CD4-positive, alpha-beta T cell (primary cell): ENCODE results near the gene LYAR. TPM values are rescaled to one million over a fixed set of nuclear protein-coding genes. Genes with fewer than 3 reads are reported as not detected.
A peak's percentile ranks its signal among the peaks of the same experiment; 100 is the strongest.

ENCODE experiments used
- ATAC-seq: fragments of 200-7000 bp; cut with Tn5 transposase; one replicate; pipeline ENCODE4 v1.10.0; 2022; ENCODE audit warnings: mild to moderate bottlenecking; ENCODE audit not compliant: poor library complexity
- CTCF ChIA-PET: fragments of 350-600 bp; sonication (Branson Sonifier 250); formaldehyde crosslinking; loops from one replicate; lab custom pipeline; 2021; ENCODE audit warnings: antibody characterized with exemption, inconsistent platforms; lab: Charles Lee
- POLR2A ChIA-PET: fragments of 350-600 bp; sonication (Branson Sonifier 250); formaldehyde crosslinking; loops from one replicate; lab custom pipeline; 2021; ENCODE audit warnings: antibody characterized with exemption, inconsistent platforms; lab: Charles Lee
- DNase-seq, 14 experiments: peaks; one replicate each; pipeline ENCODE4 v3.0.0-alpha.2; 2013 to 2020; ENCODE audit warnings: mixed read lengths in 2 of 14
- H3K27ac ChIP-seq, 2 donors: one replicate each; pipeline versions ENCODE4 v1.5.1 to v1.7.0; 2013; ENCODE audit warnings: low read length in 2 of 2, low read depth in 1 of 2, mild to moderate bottlenecking in 1 of 2
- H3K27me3 ChIP-seq, 2 experiments: 1 replicate in 1 of 2; 2 replicates in 1 of 2; pipeline versions ENCODE4 v1.6.1 to v1.7.0; 2013; ENCODE audit warnings: low read length in 2 of 2, control low read depth in 1 of 2, mild to moderate bottlenecking in 1 of 2, moderate library complexity in 1 of 2; ENCODE audit not compliant: insufficient read depth in 2 of 2, control insufficient read depth in 1 of 2
- H3K36me3 ChIP-seq: one replicate; pipeline ENCODE4 v1.6.1; 2013; ENCODE audit warnings: low read length, control low read depth; ENCODE audit not compliant: insufficient read depth
- H3K4me1 ChIP-seq: one replicate; pipeline ENCODE4 v1.6.1; 2013; ENCODE audit warnings: low read length, control low read depth; ENCODE audit not compliant: insufficient read depth
- H3K4me3 ChIP-seq: one replicate; pipeline ENCODE4 v1.5.1; 2013; ENCODE audit warnings: mild to moderate bottlenecking, low read length, moderate library complexity
- H3K9me3 ChIP-seq, 2 experiments: 1 replicate in 1 of 2; 2 replicates in 1 of 2; pipeline versions ENCODE4 v1.6.1 to v1.7.0; 2013; ENCODE audit warnings: low read length in 2 of 2, mild to moderate bottlenecking in 2 of 2, control low read depth in 1 of 2, moderate library complexity in 1 of 2; ENCODE audit not compliant: control insufficient read depth in 1 of 2, insufficient read depth in 1 of 2
- H3K27ac Mint-ChIP-seq: one replicate; pipeline ENCODE4 v1.8.0; 2020; ENCODE audit warnings: mixed read lengths
- H3K27me3 Mint-ChIP-seq: one replicate; pipeline ENCODE4 v1.8.0; 2021; ENCODE audit warnings: mixed read lengths
- H3K36me3 Mint-ChIP-seq: one replicate; pipeline ENCODE4 v1.8.0; 2021; ENCODE audit warnings: low read depth, mixed read lengths
- H3K4me1 Mint-ChIP-seq: one replicate; pipeline ENCODE4 v1.8.0; 2021; ENCODE audit warnings: low read depth, mixed read lengths
- H3K4me3 Mint-ChIP-seq: one replicate; pipeline ENCODE4 v1.8.0; 2020; ENCODE audit warnings: mild to moderate bottlenecking, mixed read lengths
- H3K9me3 Mint-ChIP-seq: one replicate; pipeline ENCODE4 v1.8.0; 2020; ENCODE audit warnings: mixed read lengths
- CTCF ChIP-seq: fragments of 200-600 bp; IDR thresholded peaks from one replicate; pipeline ENCODE4 v1.8.0; 2022; ENCODE audit warnings: antibody characterized with exemption, mild to moderate bottlenecking
- intact Hi-C, 2 experiments: fragments of 100-400 bp; cut with DNase I in 1 of 2; cut with micrococcal nuclease in 1 of 2; formaldehyde crosslinking; loops; one replicate each; pipeline versions ENCODE4 v1.15.1 to v1.9.0; 2023 to 2025; cut with DNase I, micrococcal nuclease
- total RNA-seq, 174 experiments: library from RNA in 2 of 174; stranded (reverse) in 2 of 174; gene quantifications; one replicate each; pipeline ENCODE4 v1.2.3 and lab custom pipeline; 2021 to 2026

Gene LYAR
- total RNA-seq, 2 experiments from 2014 or later = 13.8 to 13.9 TPM

- H3K27ac ChIP-seq = no peak overlapping the region
- CTCF ChIA-PET = interaction anchor here (0.6 kb wide), 1 partner anchor 20 kb away, joined by 3 read pairs; no protein-coding TSS in a partner anchor
- no peaks in the 10 kb centered on the region for H3K27me3 Mint-ChIP-seq
- POLR2A ChIA-PET = no interaction called here
- no peak for TF ChIP-seq CTCF
- peaks cover 81% of the 10 kb centered on the region for H3K36me3 Mint-ChIP-seq
- peaks cover 13% of the 10 kb centered on the region for H3K4me1 Mint-ChIP-seq
- H3K27me3 ChIP-seq = no peaks in the 10 kb centered on the region
- peaks cover 51% of the 10 kb centered on the region for H3K36me3 ChIP-seq
- H3K9me3 ChIP-seq = no peaks in the 10 kb centered on the region
- no peak overlapping the region for H3K4me3 Mint-ChIP-seq
- no peak overlapping the region for H3K27ac Mint-ChIP-seq
- no peaks in the 10 kb centered on the region for H3K9me3 Mint-ChIP-seq
- ATAC-seq (no peak), DNase-seq (no peak)
- no peak overlapping the region for H3K4me3 ChIP-seq
- peaks cover 43% of the 10 kb centered on the region for H3K4me1 ChIP-seq
- intact Hi-C loops = no loop called here
Measured at GRCh38 chr4:4271912-4272311, 18.0 kb downstream of the LYAR start.

GRCh38 chr4:4270529-4270928 is 19.4 kb downstream of the LYAR start:
- ChIA-PET CTCF (interaction anchor here (3.3 kb wide), 1 partner anchor 11 kb away, joined by 19 read pairs; no protein-coding TSS in a partner anchor), POLR2A (interaction anchor here (1.0 to 2.5 kb wide), 4 partner anchors 10 to 192 kb away, joined by 4 to 8 read pairs (median 4); partner anchors contain the start of gene TMEM128)
- Histone ChIP-seq H3K36me3 (peaks cover 46% of the 10 kb centered on the region), H3K4me1 (peaks cover 54% of the 10 kb centered on the region), H3K4me3 (no peak overlapping the region), H3K27ac (peak overlapping the region in 1 of 2 donors; percentile 89), H3K27me3 (no peaks in the 10 kb centered on the region), H3K9me3 (no peaks in the 10 kb centered on the region)
- DNase-seq (peak in 3 of 14 experiments; percentile 24 to 51 (median 35)), ATAC-seq (no peak)
- H3K9me3 Mint-ChIP-seq = no peaks in the 10 kb centered on the region
- H3K4me1 Mint-ChIP-seq = peaks cover 13% of the 10 kb centered on the region
- H3K4me3 Mint-ChIP-seq = no peak overlapping the region
- H3K36me3 Mint-ChIP-seq = peaks cover 77% of the 10 kb centered on the region
- peak overlapping the region; percentile 95 for H3K27ac Mint-ChIP-seq
- intact Hi-C loops = no loop called here
- H3K27me3 Mint-ChIP-seq = no peaks in the 10 kb centered on the region
- TF ChIP-seq CTCF = no peak

- Mint-ChIP-seq H3K4me1 (peaks cover 13% of the 10 kb centered on the region), H3K4me3 (peak overlapping the region; percentile 45), H3K9me3 (no peaks in the 10 kb centered on the region), H3K27me3 (no peaks in the 10 kb centered on the region), H3K36me3 (peaks cover 71% of the 10 kb centered on the region), H3K27ac (peak overlapping the region; percentile 95)
- Histone ChIP-seq H3K27ac (peak overlapping the region; percentile 53 to 89), H3K9me3 (no peaks in the 10 kb centered on the region), H3K4me3 (peak overlapping the region; percentile 43), H3K27me3 (no peaks in the 10 kb centered on the region), H3K4me1 (peaks cover 61% of the 10 kb centered on the region), H3K36me3 (peaks cover 40% of the 10 kb centered on the region)
- ATAC-seq (peak; percentile 74), DNase-seq (peak in 11 of 14 experiments; percentile 4 to 81 (median 19))
- POLR2A ChIA-PET = interaction anchor here (1.0 to 2.5 kb wide), 5 partner anchors 10 to 193 kb away, joined by 4 to 8 read pairs (median 4); partner anchors contain the start of genes LYAR, TMEM128 and ZBTB49
- CTCF ChIA-PET = interaction anchor here (3.3 kb wide), 1 partner anchor 10 kb away, joined by 19 read pairs; no protein-coding TSS in a partner anchor
- TF ChIP-seq CTCF = no peak
- intact Hi-C loops = no loop called here
Measured at GRCh38 chr4:4269856-4270255, 20.1 kb downstream of the LYAR start.
